ENCODE results near the gene MAP2K1.

DNA sequence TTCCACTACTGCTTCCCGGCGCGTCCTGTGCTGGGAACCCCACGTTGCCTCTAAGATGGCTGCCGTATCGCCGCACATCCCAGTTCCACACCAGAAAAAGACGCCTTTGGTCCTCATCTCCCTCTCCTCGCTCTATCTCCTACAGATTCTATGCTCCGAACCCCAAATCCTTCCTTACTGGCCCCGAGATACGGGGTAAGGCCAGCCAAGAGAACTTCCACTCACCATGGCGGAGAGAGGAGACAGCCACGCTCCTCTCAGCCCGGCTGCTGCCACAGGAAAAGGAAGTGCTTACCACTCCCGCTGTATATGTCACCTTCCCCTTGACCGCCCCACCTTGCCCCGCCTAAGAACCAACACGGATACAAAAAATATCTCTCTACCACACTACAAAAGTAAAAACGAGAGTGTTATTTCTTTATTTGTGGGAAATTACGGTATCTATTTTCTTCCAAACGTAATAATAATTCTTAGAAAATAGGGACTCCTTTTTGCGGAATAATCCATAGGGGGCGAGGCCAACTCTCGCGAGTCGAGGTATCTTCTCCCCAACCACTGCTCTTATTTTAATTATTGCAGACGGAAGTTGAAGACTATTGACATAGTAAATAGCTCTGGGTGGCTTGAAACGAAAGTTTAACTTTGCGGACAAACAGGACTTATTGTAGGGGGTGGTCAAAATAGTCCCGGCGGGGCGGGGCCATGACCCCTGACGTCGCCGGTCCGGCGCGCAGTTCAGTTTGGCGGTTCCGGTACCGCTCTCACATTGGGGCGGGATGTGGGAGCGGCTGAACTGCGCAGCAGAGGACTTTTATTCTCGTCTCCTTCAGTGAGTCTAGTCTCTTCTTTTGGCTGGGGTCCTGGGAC lies 118.1 kb downstream of the MAP2K1 start, which contains the start of the genes RPL4 and ZWILCH:
- no peak for TF ChIP-seq EP300 (IDR thresholded peaks at IDR 0.05)
- peak in 1 of 3 experiments; percentile 24 for TF ChIP-seq CTCF (IDR thresholded peaks at IDR 0.05)
